Stomach smooth muscle (tissue), 2 donors: Measurements from ENCODE around the gene CPNE2.

Source experiments
- H3K27ac ChIP-seq: one replicate; pipeline ENCODE4 v1.7.0; 2013; ENCODE audit warnings: mild to moderate bottlenecking, low read length, inconsistent platforms
- H3K27me3 ChIP-seq, 2 donors: one replicate each; pipeline ENCODE4 v1.7.0; 2013; ENCODE audit warnings: low read length in 2 of 2; ENCODE audit not compliant: insufficient read depth in 2 of 2, control insufficient read depth in 1 of 2
- H3K36me3 ChIP-seq, 2 donors: one replicate each; pipeline ENCODE4 v1.7.0; 2013; ENCODE audit warnings: low read length in 2 of 2; ENCODE audit not compliant: control insufficient read depth in 2 of 2, insufficient read depth in 2 of 2
- H3K4me1 ChIP-seq: one replicate; pipeline ENCODE4 v1.7.0; 2013; ENCODE audit warnings: low read length; ENCODE audit not compliant: control insufficient read depth, insufficient read depth
- H3K4me3 ChIP-seq, 2 donors: one replicate each; pipeline ENCODE4 v1.7.0; 2013; ENCODE audit warnings: low read length in 2 of 2
- H3K9ac ChIP-seq, 2 donors: one replicate each; pipeline ENCODE4 v1.7.0; 2013; ENCODE audit warnings: low read length in 2 of 2, mild to moderate bottlenecking in 1 of 2
- H3K9me3 ChIP-seq, 2 donors: one replicate each; pipeline ENCODE4 v1.7.0; 2013; ENCODE audit warnings: low read length in 2 of 2; ENCODE audit not compliant: control insufficient read depth in 2 of 2
- donor health status: healthy.
- donor health status: Pancreatic carcinoma.

Gene CPNE2

DNA sequence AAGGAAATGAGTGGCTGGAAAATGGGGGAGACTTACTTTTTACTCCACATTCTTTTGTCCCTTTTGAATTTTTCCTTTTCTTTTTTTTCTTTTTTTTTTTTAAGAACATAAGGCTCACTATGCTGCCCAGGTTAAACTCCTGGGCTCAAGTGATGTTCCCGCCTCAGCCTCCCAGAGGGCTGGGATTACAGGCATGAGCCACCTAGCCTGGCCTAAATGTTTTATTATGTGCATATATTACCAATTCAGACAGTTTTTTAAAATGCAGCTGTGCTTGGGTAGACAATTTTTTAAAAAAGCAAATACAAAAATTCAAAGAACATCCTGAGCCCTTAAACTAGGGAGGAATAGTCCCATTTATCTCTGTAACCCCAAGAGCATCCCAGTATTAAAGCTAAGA, 65.2 kb downstream of the CPNE2 start:
- peaks cover 30 to 41% of the 10 kb centered on the region in 2 donors for H3K36me3 ChIP-seq
- H3K4me3 ChIP-seq: no peak overlapping the region
- H3K4me1 ChIP-seq: no peaks in the 10 kb centered on the region
- no peaks in the 10 kb centered on the region for H3K27me3 ChIP-seq
- H3K9ac ChIP-seq: no peak overlapping the region
- H3K9me3 ChIP-seq: no peaks in the 10 kb centered on the region
- H3K27ac ChIP-seq: no peak overlapping the region

DNA sequence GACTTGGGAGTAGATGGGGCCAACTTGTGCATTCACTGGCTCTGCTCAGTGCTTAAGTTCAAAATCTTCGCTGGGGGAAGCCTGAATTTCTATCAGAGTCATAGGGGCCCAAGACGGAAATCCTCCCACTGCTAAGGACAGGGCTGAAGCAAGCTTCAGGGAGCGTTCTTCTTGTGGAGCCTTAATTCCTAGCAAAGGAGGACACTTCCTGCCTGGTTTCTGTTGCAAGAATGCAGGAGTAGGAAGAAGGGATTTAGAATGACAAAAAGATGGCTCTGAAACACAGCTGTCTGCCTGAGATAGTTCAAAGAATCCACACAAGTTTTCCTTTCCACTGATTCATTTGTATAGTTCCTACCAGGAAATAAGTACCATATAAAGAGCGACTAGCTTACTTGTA, 67.1 kb downstream of the CPNE2 start:
- Histone ChIP-seq H3K9me3 (no peaks in the 10 kb centered on the region), H3K36me3 (peaks cover 26 to 36% of the 10 kb centered on the region in 2 donors), H3K27ac (no peak overlapping the region)

DNA sequence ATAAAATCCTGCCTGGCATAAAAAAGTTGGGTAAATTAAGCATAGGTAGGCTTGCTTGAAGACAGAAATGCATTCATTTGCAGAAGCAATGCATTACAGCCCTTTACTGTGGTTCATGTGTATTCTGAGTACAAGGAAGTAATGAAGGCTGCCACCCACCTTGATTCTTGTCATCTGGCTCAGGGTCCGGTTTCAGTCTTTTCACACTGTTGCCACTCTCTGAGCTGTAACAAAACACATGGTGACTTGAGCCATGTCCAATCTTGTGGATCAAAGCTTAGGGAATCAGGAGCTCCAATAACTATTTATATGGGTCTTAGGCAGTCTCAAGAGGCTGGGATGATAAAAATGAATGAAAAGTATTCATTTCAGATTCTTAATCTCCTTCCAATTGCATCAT, 71.5 kb downstream of the CPNE2 start:
- Histone ChIP-seq H3K36me3 (peaks cover 32 to 40% of the 10 kb centered on the region in 2 donors), H3K27me3 (no peaks in the 10 kb centered on the region), H3K9me3 (no peaks in the 10 kb centered on the region), H3K4me3 (no peak overlapping the region), H3K4me1 (no peaks in the 10 kb centered on the region), H3K9ac (no peak overlapping the region), H3K27ac (no peak overlapping the region)

More for the DNA sequence above, 67.1 kb downstream of the CPNE2 start:
- Histone ChIP-seq H3K4me1 (no peaks in the 10 kb centered on the region), H3K4me3 (no peak overlapping the region), H3K27me3 (no peaks in the 10 kb centered on the region), H3K9ac (no peak overlapping the region)

DNA sequence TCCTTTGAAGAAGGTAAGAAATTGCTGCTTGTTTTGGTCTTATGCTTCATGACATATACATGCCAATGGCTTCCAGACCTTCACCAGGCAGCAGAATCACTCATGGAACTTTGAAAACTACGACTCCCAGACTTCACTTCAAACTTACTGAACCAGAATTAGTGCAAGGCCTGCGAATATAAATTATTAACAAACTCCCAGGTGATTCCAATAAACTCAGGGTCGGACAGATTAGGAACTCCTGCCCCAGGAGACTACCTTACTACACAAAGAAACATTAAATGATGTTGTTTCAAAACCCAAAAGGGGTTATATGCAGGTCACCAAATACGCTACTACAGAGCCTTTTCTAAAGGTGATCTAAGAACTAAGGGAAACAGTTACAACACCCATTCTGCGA, 73.1 kb downstream of the CPNE2 start:
- Histone ChIP-seq H3K4me1 (no peaks in the 10 kb centered on the region), H3K4me3 (no peak overlapping the region), H3K27ac (no peak overlapping the region), H3K9ac (no peak overlapping the region), H3K36me3 (peaks cover 39 to 40% of the 10 kb centered on the region in 2 donors), H3K27me3 (no peaks in the 10 kb centered on the region), H3K9me3 (no peaks in the 10 kb centered on the region)

DNA sequence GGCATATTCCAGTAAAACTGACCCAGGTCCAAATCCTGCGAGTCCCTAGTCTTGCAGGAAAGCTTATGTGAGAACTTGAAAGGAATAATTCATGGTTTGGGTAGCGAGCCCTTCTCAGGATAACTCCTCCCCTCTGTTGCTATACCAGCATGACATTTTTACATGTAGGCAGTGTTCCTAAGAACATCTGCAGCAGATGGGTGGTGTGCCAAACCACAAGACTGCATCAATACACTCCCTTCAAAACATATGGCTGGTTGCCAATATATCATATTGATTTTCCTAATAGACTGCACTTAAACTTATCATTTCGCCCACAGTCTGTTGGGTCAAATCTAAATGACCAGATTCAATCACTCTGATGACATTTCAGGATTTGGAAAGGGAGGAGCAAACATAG, 73.6 kb downstream of the CPNE2 start:
- Histone ChIP-seq H3K9ac (no peak overlapping the region), H3K36me3 (peaks cover 41 to 42% of the 10 kb centered on the region in 2 donors), H3K27ac (no peak overlapping the region), H3K27me3 (no peaks in the 10 kb centered on the region), H3K4me1 (no peaks in the 10 kb centered on the region), H3K9me3 (no peaks in the 10 kb centered on the region), H3K4me3 (no peak overlapping the region)

DNA sequence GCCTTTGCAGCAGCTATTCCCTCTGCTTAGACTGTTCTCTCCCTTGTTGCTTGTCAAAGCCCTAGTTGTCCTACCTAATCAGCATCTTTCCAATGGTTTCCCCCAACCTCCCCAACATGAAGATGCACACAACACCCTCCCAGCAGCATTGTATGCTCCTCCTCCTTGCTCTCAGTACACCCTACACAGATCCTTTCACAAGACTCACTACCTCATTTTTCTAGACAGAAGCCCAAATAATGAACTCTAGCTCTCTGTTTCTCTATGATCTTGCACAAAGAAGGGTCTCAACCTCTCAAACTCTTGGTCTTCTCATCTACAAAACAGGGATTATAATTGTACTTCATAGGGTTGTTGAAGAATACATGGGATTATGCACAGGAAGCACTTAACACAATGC, 74.1 kb downstream of the CPNE2 start:
- H3K4me1 ChIP-seq: no peaks in the 10 kb centered on the region
- H3K27me3 ChIP-seq: no peaks in the 10 kb centered on the region
- H3K9ac ChIP-seq: no peak overlapping the region
- peaks cover 46 to 47% of the 10 kb centered on the region in 2 donors for H3K36me3 ChIP-seq
- no peak overlapping the region for H3K4me3 ChIP-seq
- no peak overlapping the region for H3K27ac ChIP-seq
- no peaks in the 10 kb centered on the region for H3K9me3 ChIP-seq

DNA sequence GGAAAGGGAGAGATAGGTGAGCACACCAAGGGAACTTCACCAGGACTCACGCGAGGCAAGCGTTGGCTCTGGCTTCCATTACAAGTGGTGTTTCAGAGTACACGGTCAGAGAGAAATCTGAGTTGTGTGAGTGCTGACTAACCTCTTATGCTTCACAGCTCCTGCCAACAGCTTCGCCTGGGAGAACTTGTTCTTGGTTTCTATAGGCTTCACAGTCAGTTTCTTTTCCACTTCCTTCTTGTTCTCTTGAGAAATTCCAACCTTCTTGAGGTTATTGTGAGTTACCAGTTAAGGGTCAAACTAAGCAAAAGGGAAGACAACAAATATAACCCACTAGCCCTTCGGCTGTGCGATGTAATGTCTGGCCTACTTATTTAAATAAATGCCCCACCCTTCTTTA, 74.6 kb downstream of the CPNE2 start:
- no peak overlapping the region for H3K9ac ChIP-seq
- H3K4me1 ChIP-seq: no peaks in the 10 kb centered on the region
- H3K27ac ChIP-seq: no peak overlapping the region
- peaks cover 52% of the 10 kb centered on the region in 2 donors for H3K36me3 ChIP-seq
- no peak overlapping the region for H3K4me3 ChIP-seq
- no peaks in the 10 kb centered on the region for H3K27me3 ChIP-seq
- no peaks in the 10 kb centered on the region for H3K9me3 ChIP-seq

DNA sequence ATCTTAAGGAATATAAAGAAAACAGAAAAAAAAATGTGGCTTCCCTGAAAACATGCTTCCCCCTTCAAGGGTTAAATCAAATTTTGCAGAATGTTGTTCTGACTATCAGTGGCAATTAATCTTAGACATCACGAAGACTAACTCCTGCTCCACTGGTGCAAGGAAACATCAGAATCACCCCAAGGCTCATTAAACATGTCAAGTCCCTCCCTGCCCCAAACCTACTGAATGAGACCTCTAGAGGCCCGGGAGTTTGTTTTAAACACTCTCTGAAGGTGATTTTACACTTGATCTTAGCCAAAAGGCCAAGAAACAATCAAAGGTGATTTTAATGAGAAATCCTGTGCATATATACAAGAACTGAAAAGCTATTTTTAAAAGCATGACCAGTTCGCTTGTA, 75.2 kb downstream of the CPNE2 start:
- H3K4me1 ChIP-seq: no peaks in the 10 kb centered on the region
- H3K27me3 ChIP-seq: no peaks in the 10 kb centered on the region
- H3K36me3 ChIP-seq: peaks cover 53 to 58% of the 10 kb centered on the region in 2 donors
- no peak overlapping the region for H3K9ac ChIP-seq
- no peaks in the 10 kb centered on the region for H3K9me3 ChIP-seq
- H3K27ac ChIP-seq: no peak overlapping the region
- no peak overlapping the region for H3K4me3 ChIP-seq

DNA sequence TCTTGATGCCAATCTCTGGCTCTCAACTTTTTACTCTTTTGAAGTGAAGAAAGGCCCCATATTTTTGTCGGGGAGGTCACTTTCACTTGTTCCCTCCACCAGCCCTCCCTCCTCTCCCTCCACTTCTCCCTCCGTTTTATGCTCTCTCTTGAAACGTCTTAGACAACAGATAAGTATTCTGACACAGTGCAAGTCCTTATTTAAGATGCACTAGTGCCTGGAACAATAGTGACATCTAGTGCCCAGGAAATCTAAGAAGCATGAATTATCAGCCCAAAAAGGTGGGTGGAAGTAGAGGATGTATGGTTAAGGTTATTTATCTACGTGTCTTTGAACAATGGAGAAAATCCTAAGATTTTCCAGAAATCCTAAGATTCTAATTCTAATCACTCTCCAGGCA, 75.6 kb downstream of the CPNE2 start:
- Histone ChIP-seq H3K36me3 (peaks cover 57 to 62% of the 10 kb centered on the region in 2 donors), H3K27ac (no peak overlapping the region), H3K4me1 (no peaks in the 10 kb centered on the region), H3K27me3 (no peaks in the 10 kb centered on the region), H3K9me3 (no peaks in the 10 kb centered on the region), H3K9ac (no peak overlapping the region), H3K4me3 (no peak overlapping the region)

DNA sequence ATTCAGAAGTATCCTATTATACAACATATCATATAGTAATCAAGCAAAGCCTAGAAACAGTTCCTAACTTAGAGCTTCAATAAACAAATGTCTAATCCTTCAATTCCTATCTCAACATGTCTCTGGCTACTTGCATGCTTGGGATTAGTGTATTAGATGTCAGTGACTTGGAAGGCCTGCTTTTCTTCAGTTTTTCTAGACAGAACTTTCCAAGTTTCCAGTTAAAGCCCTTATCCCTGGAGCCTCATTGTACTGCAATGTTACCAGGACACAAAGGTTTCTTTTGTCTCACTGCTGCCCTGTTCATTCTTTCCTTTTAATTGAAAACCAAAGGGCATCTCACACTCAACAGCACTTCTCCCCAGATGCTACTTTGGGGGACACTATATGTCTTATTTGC, 76.9 kb downstream of the CPNE2 start:
- Histone ChIP-seq H3K4me1 (no peaks in the 10 kb centered on the region), H3K27ac (no peak overlapping the region), H3K27me3 (no peaks in the 10 kb centered on the region), H3K36me3 (peaks cover 48 to 53% of the 10 kb centered on the region in 2 donors), H3K9ac (no peak overlapping the region), H3K9me3 (no peaks in the 10 kb centered on the region), H3K4me3 (no peak overlapping the region)

DNA sequence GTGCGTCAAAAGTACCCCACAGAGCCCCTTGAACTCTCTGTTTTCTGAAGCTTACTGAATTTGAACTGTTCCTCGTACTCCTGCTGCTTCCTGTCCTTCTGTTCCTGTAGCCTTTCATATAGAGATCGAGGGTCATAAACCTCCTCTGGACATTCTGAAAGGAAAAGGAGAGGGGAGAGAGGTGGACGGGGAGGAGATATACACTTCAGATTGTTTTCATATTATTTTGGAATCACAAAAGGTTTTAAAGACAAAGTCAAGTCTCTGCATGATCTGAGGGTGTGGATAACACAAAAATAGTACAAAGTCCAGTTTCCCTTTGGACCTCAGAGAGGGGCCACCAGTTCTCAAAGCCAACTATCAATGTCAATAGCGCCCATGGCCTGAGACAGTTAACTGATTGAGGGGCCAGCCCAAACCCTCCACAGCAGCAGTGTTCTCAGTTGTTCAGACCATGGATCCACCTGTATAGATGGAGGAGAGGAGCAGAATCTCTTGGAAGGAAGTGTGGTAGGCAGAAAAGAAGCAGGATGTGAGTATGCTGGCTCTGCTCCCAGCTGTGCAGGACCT, 80.4 kb downstream of the CPNE2 start:
- H3K27me3 ChIP-seq: no peaks in the 10 kb centered on the region

More for the DNA sequence above, 80.4 kb downstream of the CPNE2 start:
- Histone ChIP-seq H3K9me3 (no peaks in the 10 kb centered on the region), H3K27ac (no peak overlapping the region), H3K9ac (no peak overlapping the region), H3K4me1 (no peaks in the 10 kb centered on the region), H3K36me3 (peaks cover 28 to 31% of the 10 kb centered on the region in 2 donors), H3K4me3 (no peak overlapping the region)
